ENCODE measurements around the gene TUBGCP5. TPM values are rescaled to one million over a fixed set of nuclear protein-coding genes. Genes with fewer than 3 reads are reported as not detected.

TUBGCP5 gene
- total RNA-seq, 1 donor from 2014 or later, result 22.4 TPM

DNA sequence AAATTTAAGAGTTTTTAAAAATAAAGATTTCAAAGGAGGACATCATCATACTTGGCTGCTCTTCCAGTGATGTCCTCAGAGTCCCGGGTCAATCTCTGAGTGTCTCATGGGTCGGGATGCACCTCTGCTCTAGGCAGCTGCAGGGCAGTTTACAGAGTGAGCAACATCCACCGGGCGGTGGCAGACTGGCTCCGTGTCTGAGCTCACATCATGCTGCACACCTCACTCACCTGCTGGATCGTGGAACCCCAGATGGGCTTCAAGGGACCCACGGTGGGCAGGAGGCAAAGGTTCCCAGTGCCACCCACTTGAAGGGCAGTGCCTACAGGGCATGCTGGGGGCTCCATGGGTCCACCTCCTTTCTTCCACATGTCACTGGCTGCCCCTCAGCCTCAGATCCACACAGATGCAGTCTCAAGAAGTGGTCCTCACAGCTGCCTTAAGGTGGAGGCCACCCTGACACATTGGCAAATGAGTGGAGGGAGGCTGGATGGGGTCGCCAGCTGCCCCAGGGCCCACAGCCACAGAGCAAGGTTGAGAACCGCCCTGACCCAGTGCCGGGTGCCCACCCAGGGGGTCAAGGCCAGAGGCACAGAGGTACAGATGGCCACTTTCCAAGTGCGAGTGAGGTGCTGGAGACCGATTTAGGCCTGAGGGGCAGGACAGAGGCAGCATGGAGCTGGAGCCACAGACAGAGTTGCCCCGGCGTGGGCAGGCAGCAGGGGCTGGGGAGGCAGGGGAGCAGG lies 84.4 kb downstream of the TUBGCP5 start:
- DNase-seq (ENCODE audit: low spot score), result no peak

DNA sequence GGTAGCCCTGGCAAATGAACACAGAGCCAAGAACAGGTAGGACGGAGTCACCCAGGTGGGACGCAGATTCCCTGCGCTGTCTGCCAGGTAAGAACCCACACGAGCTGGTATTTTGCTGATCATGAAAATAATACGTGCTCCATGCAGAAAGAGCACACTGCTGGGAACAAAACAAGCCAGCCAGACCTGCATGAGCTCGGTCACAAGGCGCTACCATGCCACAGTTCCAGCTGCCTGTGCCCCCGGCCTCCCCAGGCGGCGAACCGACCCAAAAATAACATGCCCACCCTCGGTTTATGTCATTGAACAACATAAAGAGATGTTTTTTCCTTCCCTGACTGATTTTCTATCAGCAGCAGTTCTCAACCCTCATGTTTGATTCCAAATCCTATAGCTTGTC lies 85.0 kb downstream of the TUBGCP5 start:
- no peak for DNase-seq (ENCODE audit: low spot score)

DNA sequence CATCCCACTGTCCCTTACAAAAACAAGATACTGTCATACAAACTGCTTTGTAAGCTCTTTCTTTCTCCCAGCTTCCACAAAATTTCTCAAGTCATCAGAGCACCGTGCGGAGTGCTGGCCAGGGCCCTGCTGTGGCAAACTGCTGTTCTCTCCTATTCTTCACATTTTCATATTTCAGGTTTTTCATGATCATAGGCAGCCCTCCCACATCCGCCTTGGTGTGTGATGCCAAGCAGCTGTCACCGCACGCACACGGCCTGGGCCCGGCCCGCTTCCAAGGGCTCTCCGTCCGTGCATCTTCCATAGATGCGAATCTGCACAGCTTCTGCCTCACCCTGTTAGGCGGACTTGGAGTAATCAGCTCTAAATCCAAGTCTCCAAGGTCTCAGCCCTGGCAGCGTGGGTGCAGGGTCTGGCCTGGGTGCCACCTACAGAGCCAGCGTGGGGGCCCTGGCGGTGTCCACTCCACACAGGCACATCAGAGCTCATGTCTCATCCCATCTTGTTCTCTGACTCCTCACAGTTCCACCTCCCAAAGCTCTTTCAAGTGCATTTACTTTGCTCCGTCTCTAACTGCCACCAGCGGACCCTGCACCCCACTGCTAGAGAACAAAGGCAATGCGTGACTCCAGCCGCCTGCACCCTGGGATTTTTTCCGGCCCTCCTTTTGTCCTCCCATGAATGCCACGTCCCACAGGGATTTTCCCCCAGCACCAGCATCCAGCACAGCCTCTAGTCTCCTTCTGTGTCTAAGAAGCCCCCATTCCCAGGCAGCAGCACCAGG lies 86.4 kb downstream of the TUBGCP5 start:
- DNase-seq (ENCODE audit: low spot score), result no peak

GRCh38 chr15:22951381-22952280 lies 87.7 kb downstream of the TUBGCP5 start:
- no peak for DNase-seq (ENCODE audit: low spot score)

DNA sequence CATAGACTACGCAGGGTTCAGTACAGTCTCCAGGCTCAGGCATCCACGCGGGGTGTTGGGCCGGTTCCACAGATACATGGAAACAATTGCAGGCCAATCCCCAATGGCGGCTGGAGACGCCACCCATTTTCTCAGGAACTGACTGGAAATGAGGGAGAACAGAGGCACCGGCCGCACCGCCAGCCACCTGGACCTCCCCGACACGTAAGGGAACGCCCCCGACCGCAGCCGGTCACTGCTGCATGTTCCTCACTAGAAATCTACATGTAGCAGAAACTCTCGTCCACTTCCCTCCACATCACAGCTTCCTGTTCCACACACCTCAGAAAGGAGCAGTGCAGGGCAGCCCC lies 88.4 kb downstream of the TUBGCP5 start:
- no peak for DNase-seq (ENCODE audit: low spot score)

- DNase-seq (ENCODE audit: low spot score), result no peak
These were observed 88.9 kb downstream of the TUBGCP5 start for GRCh38 chr15:22950256-22950990.

Other genes starting within 250 kb of the TUBGCP5 start
- gene NIPA2, start 200.9 kb downstream of the TUBGCP5 start, total RNA-seq (ENCODE audit: insufficient read depth, low replicate concordance), result 45.7 TPM
- 134 TPM for gene CYFIP1, start 59.2 kb downstream of the TUBGCP5 start, total RNA-seq (ENCODE audit: insufficient read depth, low replicate concordance)
- not detected for gene GOLGA6L1, start 97.3 kb upstream of the TUBGCP5 start, total RNA-seq (ENCODE audit: insufficient read depth, low replicate concordance)